AG09319 (cell line): ENCODE measurements around the gene CAMK1G.
A peak's percentile ranks its signal among the peaks of the same experiment; 100 is the strongest.

Experiments
- DNase-seq: peaks from one replicate; pipeline ENCODE4 v3.0.0-alpha.2; 2010; ENCODE audit warnings: low read depth; ENCODE audit errors: extremely low read depth
- CTCF ChIP-seq: IDR thresholded peaks from 2 replicates; pipeline ENCODE4 v1.5.1; 2011; ENCODE audit warnings: low read depth, mild to moderate bottlenecking, inconsistent platforms, low read length, moderate library complexity

CAMK1G gene

GRCh38 chr1:209580577-209580976, 2.9 kb upstream of the CAMK1G start:
- DNase-seq: no peak
- TF ChIP-seq CTCF: no peak

- no peak for DNase-seq
- TF ChIP-seq CTCF: no peak
Measured at GRCh38 chr1:209584231-209584672, 738 bp downstream of the CAMK1G start.

- DNase-seq: no peak
- TF ChIP-seq CTCF: no peak
Measured at GRCh38 chr1:209585197-209585596, 1.7 kb downstream of the CAMK1G start.

GRCh38 chr1:209585672-209586071, 2.2 kb downstream of the CAMK1G start:
- peak; percentile 9 for TF ChIP-seq CTCF
- DNase-seq: peak; percentile 19

- no peak for DNase-seq
- TF ChIP-seq CTCF: no peak
Measured at GRCh38 chr1:209586221-209586740, 2.8 kb downstream of the CAMK1G start.

- DNase-seq: no peak
- TF ChIP-seq CTCF: no peak
Measured at GRCh38 chr1:209587789-209588188, 4.3 kb downstream of the CAMK1G start.

GRCh38 chr1:209589440-209589839, 5.9 kb downstream of the CAMK1G start:
- no peak for DNase-seq
- no peak for TF ChIP-seq CTCF
